ENCODE measurements around the gene CACNG4. TPM values are rescaled to one million over a fixed set of nuclear protein-coding genes. Genes with fewer than 3 reads are reported as not detected.

Gene CACNG4
- polyA plus RNA-seq, 1 donor from 2014 or later: 32.9 TPM

DNA sequence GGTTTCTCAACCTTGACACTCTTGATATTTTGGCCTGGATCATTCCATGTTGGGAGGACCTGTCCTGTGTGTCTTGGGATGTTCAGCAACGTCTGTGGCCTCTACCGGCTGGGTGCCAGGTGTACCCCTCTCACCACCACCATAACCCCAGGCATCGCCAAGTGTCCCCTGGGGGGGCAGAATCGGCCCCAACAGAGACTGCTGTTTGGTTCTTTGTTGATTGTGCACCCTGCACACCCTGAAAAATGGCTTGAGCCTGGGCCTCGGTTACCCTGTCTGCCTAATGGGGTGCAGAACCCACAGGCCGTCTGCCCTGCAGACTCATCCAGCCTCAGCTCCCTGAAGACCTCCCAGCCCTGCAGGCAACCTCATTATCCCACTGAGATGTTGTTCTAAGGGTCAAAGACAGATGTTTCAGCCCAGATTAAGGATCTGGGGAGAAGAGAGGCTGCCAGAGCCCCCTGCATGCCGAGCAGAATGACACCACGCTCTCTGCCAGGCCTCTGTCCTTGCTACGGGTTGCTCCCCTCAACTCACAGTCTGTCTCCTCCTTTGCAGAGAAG, 89.0 kb downstream of the CACNG4 start:
- Histone ChIP-seq H3F3A (ENCODE audit: insufficient read depth, low read length, poor library complexity, severe bottlenecking) (no peaks in the 10 kb centered on the region), H3K27me3 (ENCODE audit: insufficient read depth, low read depth, low read length) (no peaks in the 10 kb centered on the region), H3K9ac (ENCODE audit: low read length) (no peak overlapping the region), H3K4me3 (ENCODE audit: low read length) (no peak overlapping the region), H3K9me3 (ENCODE audit: low read length) (peaks cover 8% of the 10 kb centered on the region), H3K9me2 (ENCODE audit: insufficient read depth, low read length) (no peaks in the 10 kb centered on the region), H3K36me3 (ENCODE audit: insufficient read depth, low read length) (no peaks in the 10 kb centered on the region), H3K4me2 (ENCODE audit: low read length) (no peak overlapping the region), H3K79me2 (replicated peaks; ENCODE audit: insufficient read depth, low read length) (no peaks in the 10 kb centered on the region), H2AFZ (ENCODE audit: low read depth, low read length) (no peak overlapping the region), H4K20me1 (ENCODE audit: insufficient read depth) (no peaks in the 10 kb centered on the region), H3K27ac (ENCODE audit: low read length) (no peak overlapping the region)
- TF ChIP-seq, protein P1, sequence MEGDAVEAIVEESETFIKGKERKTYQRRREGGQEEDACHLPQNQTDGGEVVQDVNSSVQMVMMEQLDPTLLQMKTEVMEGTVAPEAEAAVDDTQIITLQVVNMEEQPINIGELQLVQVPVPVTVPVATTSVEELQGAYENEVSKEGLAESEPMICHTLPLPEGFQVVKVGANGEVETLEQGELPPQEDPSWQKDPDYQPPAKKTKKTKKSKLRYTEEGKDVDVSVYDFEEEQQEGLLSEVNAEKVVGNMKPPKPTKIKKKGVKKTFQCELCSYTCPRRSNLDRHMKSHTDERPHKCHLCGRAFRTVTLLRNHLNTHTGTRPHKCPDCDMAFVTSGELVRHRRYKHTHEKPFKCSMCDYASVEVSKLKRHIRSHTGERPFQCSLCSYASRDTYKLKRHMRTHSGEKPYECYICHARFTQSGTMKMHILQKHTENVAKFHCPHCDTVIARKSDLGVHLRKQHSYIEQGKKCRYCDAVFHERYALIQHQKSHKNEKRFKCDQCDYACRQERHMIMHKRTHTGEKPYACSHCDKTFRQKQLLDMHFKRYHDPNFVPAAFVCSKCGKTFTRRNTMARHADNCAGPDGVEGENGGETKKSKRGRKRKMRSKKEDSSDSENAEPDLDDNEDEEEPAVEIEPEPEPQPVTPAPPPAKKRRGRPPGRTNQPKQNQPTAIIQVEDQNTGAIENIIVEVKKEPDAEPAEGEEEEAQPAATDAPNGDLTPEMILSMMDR (IDR thresholded peaks at IDR 0.05; ENCODE audit: poor library complexity, severe bottlenecking): no peak
- TF ChIP-seq, protein P2, sequence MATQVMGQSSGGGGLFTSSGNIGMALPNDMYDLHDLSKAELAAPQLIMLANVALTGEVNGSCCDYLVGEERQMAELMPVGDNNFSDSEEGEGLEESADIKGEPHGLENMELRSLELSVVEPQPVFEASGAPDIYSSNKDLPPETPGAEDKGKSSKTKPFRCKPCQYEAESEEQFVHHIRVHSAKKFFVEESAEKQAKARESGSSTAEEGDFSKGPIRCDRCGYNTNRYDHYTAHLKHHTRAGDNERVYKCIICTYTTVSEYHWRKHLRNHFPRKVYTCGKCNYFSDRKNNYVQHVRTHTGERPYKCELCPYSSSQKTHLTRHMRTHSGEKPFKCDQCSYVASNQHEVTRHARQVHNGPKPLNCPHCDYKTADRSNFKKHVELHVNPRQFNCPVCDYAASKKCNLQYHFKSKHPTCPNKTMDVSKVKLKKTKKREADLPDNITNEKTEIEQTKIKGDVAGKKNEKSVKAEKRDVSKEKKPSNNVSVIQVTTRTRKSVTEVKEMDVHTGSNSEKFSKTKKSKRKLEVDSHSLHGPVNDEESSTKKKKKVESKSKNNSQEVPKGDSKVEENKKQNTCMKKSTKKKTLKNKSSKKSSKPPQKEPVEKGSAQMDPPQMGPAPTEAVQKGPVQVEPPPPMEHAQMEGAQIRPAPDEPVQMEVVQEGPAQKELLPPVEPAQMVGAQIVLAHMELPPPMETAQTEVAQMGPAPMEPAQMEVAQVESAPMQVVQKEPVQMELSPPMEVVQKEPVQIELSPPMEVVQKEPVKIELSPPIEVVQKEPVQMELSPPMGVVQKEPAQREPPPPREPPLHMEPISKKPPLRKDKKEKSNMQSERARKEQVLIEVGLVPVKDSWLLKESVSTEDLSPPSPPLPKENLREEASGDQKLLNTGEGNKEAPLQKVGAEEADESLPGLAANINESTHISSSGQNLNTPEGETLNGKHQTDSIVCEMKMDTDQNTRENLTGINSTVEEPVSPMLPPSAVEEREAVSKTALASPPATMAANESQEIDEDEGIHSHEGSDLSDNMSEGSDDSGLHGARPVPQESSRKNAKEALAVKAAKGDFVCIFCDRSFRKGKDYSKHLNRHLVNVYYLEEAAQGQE (IDR thresholded peaks at IDR 0.05; ENCODE audit: borderline replicate concordance): no peak
- TF ChIP-seq SMC3 (conservative IDR thresholded peaks at IDR 0.05; ENCODE audit: poor library complexity) (no peak), MXI1 (conservative IDR thresholded peaks at IDR 0.05; ENCODE audit: poor library complexity, severe bottlenecking) (no peak), RAD21 (conservative IDR thresholded peaks at IDR 0.05) (no peak), POLR2AphosphoS5 (IDR thresholded peaks at IDR 0.05) (no peak), EZH2 (IDR thresholded peaks at IDR 0.05; ENCODE audit: borderline replicate concordance, insufficient read depth, low read length, poor library complexity, severe bottlenecking) (no peak), EP300 (conservative IDR thresholded peaks at IDR 0.05; ENCODE audit: poor library complexity, severe bottlenecking) (no peak), TAF1 (IDR thresholded peaks at IDR 0.05; ENCODE audit: low read depth) (no peak)

DNA sequence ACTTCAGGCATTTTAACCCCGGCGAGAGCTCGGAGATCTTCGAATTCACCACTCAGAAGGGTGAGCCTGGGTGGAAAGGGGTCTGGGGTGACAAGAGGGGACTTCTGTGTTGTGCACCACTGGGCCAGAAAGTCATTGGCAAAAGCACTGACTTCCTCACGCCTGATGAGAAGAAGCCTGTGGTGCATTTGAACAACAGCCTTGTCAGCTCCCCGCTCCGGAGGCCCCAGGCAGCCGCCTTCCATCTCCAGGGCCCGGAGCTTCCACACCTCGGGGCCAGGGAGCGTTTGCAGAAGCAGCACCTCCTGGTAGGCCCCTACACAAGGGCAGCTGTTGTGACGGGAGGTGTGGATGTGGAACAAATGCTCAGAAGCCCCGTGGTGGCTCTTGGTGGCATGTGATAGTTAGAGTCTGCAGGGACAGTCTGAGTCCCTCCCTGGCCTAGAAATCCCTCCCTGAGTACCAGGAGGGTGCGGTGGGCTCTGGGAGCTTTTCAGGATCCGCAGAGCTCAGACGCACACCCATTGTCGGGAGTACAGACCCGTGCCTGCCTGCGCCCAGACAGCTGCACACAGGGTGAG, 89.6 kb downstream of the CACNG4 start:
- H3K9me2 ChIP-seq (ENCODE audit: insufficient read depth, low read length): no peaks in the 10 kb centered on the region

More for the DNA sequence above, 89.6 kb downstream of the CACNG4 start:
- no peak overlapping the region for H2AFZ ChIP-seq (ENCODE audit: low read depth, low read length)
- no peaks in the 10 kb centered on the region for H3F3A ChIP-seq (ENCODE audit: insufficient read depth, low read length, poor library complexity, severe bottlenecking)
- H3K9me3 ChIP-seq (ENCODE audit: low read length): peaks cover 2% of the 10 kb centered on the region
- no peak overlapping the region for H3K9ac ChIP-seq (ENCODE audit: low read length)
- no peaks in the 10 kb centered on the region for H3K36me3 ChIP-seq (ENCODE audit: insufficient read depth, low read length)
- TF ChIP-seq SMC3 (conservative IDR thresholded peaks at IDR 0.05; ENCODE audit: poor library complexity) (no peak), EP300 (conservative IDR thresholded peaks at IDR 0.05; ENCODE audit: poor library complexity, severe bottlenecking) (no peak), RAD21 (conservative IDR thresholded peaks at IDR 0.05) (no peak), TAF1 (IDR thresholded peaks at IDR 0.05; ENCODE audit: low read depth) (no peak), POLR2AphosphoS5 (IDR thresholded peaks at IDR 0.05) (no peak), MXI1 (conservative IDR thresholded peaks at IDR 0.05; ENCODE audit: poor library complexity, severe bottlenecking) (no peak), EZH2 (IDR thresholded peaks at IDR 0.05; ENCODE audit: borderline replicate concordance, insufficient read depth, low read length, poor library complexity, severe bottlenecking) (no peak)
- TF ChIP-seq, protein P2 (IDR thresholded peaks at IDR 0.05; ENCODE audit: borderline replicate concordance): no peak
- TF ChIP-seq, protein P1 (IDR thresholded peaks at IDR 0.05; ENCODE audit: poor library complexity, severe bottlenecking): no peak
- H4K20me1 ChIP-seq (ENCODE audit: insufficient read depth): no peaks in the 10 kb centered on the region
- H3K27ac ChIP-seq (ENCODE audit: low read length): no peak overlapping the region
- no peaks in the 10 kb centered on the region for H3K27me3 ChIP-seq (ENCODE audit: insufficient read depth, low read depth, low read length)
- H3K79me2 ChIP-seq (replicated peaks; ENCODE audit: insufficient read depth, low read length): no peaks in the 10 kb centered on the region
- H3K4me3 ChIP-seq (ENCODE audit: low read length): no peak overlapping the region
- no peak overlapping the region for H3K4me2 ChIP-seq (ENCODE audit: low read length)

All from neural cell (in vitro differentiated cells).